Smooth muscle cell (in vitro differentiated cells): Measurements from ENCODE around the gene CEP126. TPM values are rescaled to one million over a fixed set of nuclear protein-coding genes. Genes with fewer than 3 reads are reported as not detected.

Source experiments
- DNase-seq: peaks from one replicate; lab custom pipeline; 2025; ENCODE audit not compliant: unreplicated experiment; lab: John Stamatoyannopoulos, UW
- H2AFZ ChIP-seq: fragments of 200-600 bp; sonication (generic); 2 replicates; pipeline ENCODE4 v1.6.0; 2016; ENCODE audit warnings: antibody characterized with exemption, low read depth, mild to moderate bottlenecking
- H3F3A ChIP-seq: fragments of 200-600 bp; sonication (generic); 2 replicates; pipeline ENCODE4 v1.6.0; 2017; ENCODE audit warnings: antibody characterized with exemption, low read depth
- H3K27ac ChIP-seq: fragments of 200-600 bp; sonication (generic); 2 replicates; pipeline ENCODE4 v1.5.1; 2016; ENCODE audit warnings: low read depth, mild to moderate bottlenecking
- H3K27me3 ChIP-seq: fragments of 200-600 bp; sonication (generic); 2 replicates; pipeline ENCODE4 v1.6.1; 2016; ENCODE audit warnings: low read depth, mild to moderate bottlenecking
- H3K36me3 ChIP-seq: fragments of 200-600 bp; sonication (generic); 2 replicates; pipeline ENCODE4 v1.5.1; 2016; ENCODE audit warnings: low read depth
- H3K4me1 ChIP-seq: fragments of 200-600 bp; sonication (generic); 2 replicates; pipeline ENCODE4 v1.5.1; 2016; ENCODE audit warnings: low read depth
- H3K4me2 ChIP-seq: fragments of 200-600 bp; sonication (generic); 2 replicates; pipeline ENCODE4 v1.6.0; 2016; ENCODE audit warnings: mild to moderate bottlenecking
- H3K4me3 ChIP-seq: fragments of 200-600 bp; sonication (generic); 2 replicates; pipeline ENCODE4 v1.5.1; 2016; ENCODE audit warnings: mild to moderate bottlenecking
- H3K79me2 ChIP-seq: fragments of 200-600 bp; sonication (generic); 2 replicates; pipeline ENCODE4 v1.6.0; 2016; ENCODE audit warnings: low read depth, mild to moderate bottlenecking
- H3K9ac ChIP-seq: fragments of 200-600 bp; sonication (generic); 2 replicates; pipeline ENCODE4 v1.6.0; 2016; ENCODE audit warnings: low read depth
- H3K9me3 ChIP-seq: fragments of 200-600 bp; sonication (generic); replicated peaks from 2 replicates; pipeline ENCODE4 v1.5.1; 2016; ENCODE audit warnings: low read depth
- H4K20me1 ChIP-seq: fragments of 200-600 bp; sonication (generic); 2 replicates; pipeline ENCODE4 v1.6.0; 2016; ENCODE audit warnings: low read depth
- CTCF ChIP-seq: fragments of 200-600 bp; sonication (generic); IDR thresholded peaks from 2 replicates; pipeline ENCODE4 v1.5.1; 2017; ENCODE audit warnings: borderline replicate concordance, mild to moderate bottlenecking, antibody characterized with exemption; ENCODE audit not compliant: insufficient read depth, poor library complexity, severe bottlenecking
- WGBS: methylation state at CpG from one replicate; pipeline ENCODE4 v1.1.7; 2016; ENCODE audit warnings: low lambda C conversion rate; 5-methylcytosine and 5-hydroxymethylcytosine counted together
- polyA plus RNA-seq: library from polyadenylated mRNA; unstranded; fragments of >200 nt; fragmentation: Nextera tagmentation; extraction: Ambion mirVana; gene quantifications from 2 replicates; pipeline ENCODE4 v1.2.1, GENCODE V29; 2016
- total RNA-seq: library from RNA; depleted of rRNA; stranded (reverse); fragments of >200 nt; gene quantifications from 2 replicates; pipeline ENCODE4 v1.2.3, GENCODE V29; 2014

The CEP126 gene
- total and polyA plus RNA-seq, 2 experiments from 2014 or later = 1.6 to 2.3 TPM

- H3K79me2 ChIP-seq = no peaks in the 10 kb centered on the region
- no peaks in the 10 kb centered on the region for H3K4me1 ChIP-seq
- 12% methylated on average over 45 of the region's 45 CpGs for WGBS
- H3K4me3 ChIP-seq = peak within 1 kb of the TSS; percentile 54
- DNase-seq = peak; percentile 33
- peak within 1 kb of the TSS; percentile 74 for H3K27ac ChIP-seq
- no peak for TF ChIP-seq CTCF
- H4K20me1 ChIP-seq = no peaks in the 10 kb centered on the region
- H3K36me3 ChIP-seq = no peaks in the 10 kb centered on the region
- peak within 1 kb of the TSS; percentile 94 for H2AFZ ChIP-seq
- no peaks in the 10 kb centered on the region for H3K27me3 ChIP-seq
- H3F3A ChIP-seq = no peaks in the 10 kb centered on the region
- no peaks in the 10 kb centered on the region for H3K9me3 ChIP-seq
- H3K4me2 ChIP-seq = peak within 1 kb of the TSS; percentile 86
- peak within 1 kb of the TSS; percentile 84 for H3K9ac ChIP-seq
Observed at GRCh38 chr11:102047305-102047924, 132.6 kb downstream of the CEP126 start, which contains the start of gene CFAP300. Gene CFAP300 (plus strand): TSS chr11:102047437. CDS start chr11:102047471, 34 bp downstream.

Other genes with a start within 250 kb of the CEP126 start
- gene ANGPTL5, start 1.5 kb downstream of the CEP126 start, total RNA-seq = not detected in 2 replicates
- gene ANGPTL5, start 1.5 kb downstream of the CEP126 start, polyA plus RNA-seq = not detected in 2 replicates
- 6.6 and 18.2 TPM in 2 replicates for gene CFAP300, start 132.4 kb downstream of the CEP126 start, total RNA-seq
- gene CFAP300, start 132.4 kb downstream of the CEP126 start, polyA plus RNA-seq = 4.0 and 5.6 TPM in 2 replicates
- 136 and 174 TPM in 2 replicates for gene YAP1, start 195.4 kb downstream of the CEP126 start, total RNA-seq
- 25.1 and 28.4 TPM in 2 replicates for gene YAP1, start 195.4 kb downstream of the CEP126 start, polyA plus RNA-seq